AG09309 (cell line): ENCODE results near the gene MIER2.
"Not testable (repeated sequence)": the region's sequence is repeated elsewhere in the genome, so short reads cannot be mapped to it uniquely, and the experiment has no call there.

Experiments
- DNase-seq: peaks from one replicate; pipeline ENCODE4 v3.0.0-alpha.2; 2010; ENCODE audit warnings: low read depth
- H3K4me3 ChIP-seq: 2 replicates; pipeline ENCODE4 v1.5.1; 2011; ENCODE audit warnings: mild to moderate bottlenecking, low read depth, low read length, moderate library complexity; ENCODE audit not compliant: control insufficient read depth
- CTCF ChIP-seq: IDR thresholded peaks from 2 replicates; pipeline ENCODE4 v1.5.1; 2011; ENCODE audit warnings: mild to moderate bottlenecking, low read depth, low read length, inconsistent platforms; ENCODE audit not compliant: insufficient read depth, control insufficient read depth; ENCODE audit errors: missing control alignments

Gene MIER2

GRCh38 chr19:389935-390289 lies 45.3 kb upstream of the MIER2 start:
- no peak overlapping the region for H3K4me3 ChIP-seq
- no peak for DNase-seq
- no peak for TF ChIP-seq CTCF

GRCh38 chr19:389255-389934 lies 44.8 kb upstream of the MIER2 start:
- H3K4me3 ChIP-seq = no peak overlapping the region
- DNase-seq = no peak
- no peak for TF ChIP-seq CTCF

GRCh38 chr19:388691-389090 lies 44.1 kb upstream of the MIER2 start:
- no peak for DNase-seq
- H3K4me3 ChIP-seq = no peak overlapping the region
- no peak for TF ChIP-seq CTCF

- DNase-seq = no peak
- no peak for TF ChIP-seq CTCF
- H3K4me3 ChIP-seq = no peak overlapping the region
These were observed 43.2 kb upstream of the MIER2 start for GRCh38 chr19:387777-388176.

- not testable (repeated sequence) for DNase-seq, H3K4me3 ChIP-seq
These were observed 42.2 kb upstream of the MIER2 start for GRCh38 chr19:386632-387301.

- TF ChIP-seq CTCF = peak; percentile 11
- not testable (repeated sequence) for DNase-seq, H3K4me3 ChIP-seq
These were observed 41.6 kb upstream of the MIER2 start for GRCh38 chr19:386189-386588.

GRCh38 chr19:384799-385169 lies 40.2 kb upstream of the MIER2 start:
- no peak overlapping the region for H3K4me3 ChIP-seq
- no peak for DNase-seq
- TF ChIP-seq CTCF = no peak
